Naive B cell (primary cell): ENCODE data around the gene RRP8. TPM values are rescaled to one million over a fixed set of nuclear protein-coding genes. Genes with fewer than 3 reads are reported as not detected.

ENCODE experiments used
- ATAC-seq, 2 donors: fragments of 150-1000 bp; cut with Tn5 transposase; 2 replicates each; pipeline ENCODE4 v1.10.0; 2021; ENCODE audit warnings: low read depth in 2 of 2, mild to moderate bottlenecking in 2 of 2, moderate library complexity in 2 of 2
- DNase-seq: peaks from one replicate; pipeline ENCODE4 v3.0.0; 2022
- H3K27ac Mint-ChIP-seq, 6 donors: one replicate each; pipeline ENCODE4 v1.8.0; 2020 to 2022; ENCODE audit warnings: mild to moderate bottlenecking in 6 of 6, mixed read lengths in 6 of 6, moderate library complexity in 5 of 6, inconsistent platforms in 2 of 6
- H3K27me3 Mint-ChIP-seq, 3 donors: one replicate each; pipeline ENCODE4 v1.8.0; 2021 to 2022; ENCODE audit warnings: mixed read lengths in 3 of 3, mild to moderate bottlenecking in 1 of 3
- H3K36me3 Mint-ChIP-seq, 2 donors: one replicate each; pipeline ENCODE4 v1.8.0; 2020 to 2022; ENCODE audit warnings: mixed read lengths in 2 of 2, inconsistent platforms in 1 of 2, mild to moderate bottlenecking in 1 of 2
- H3K4me1 Mint-ChIP-seq, 3 donors: one replicate each; pipeline ENCODE4 v1.8.0; 2020 to 2022; ENCODE audit warnings: mixed read lengths in 3 of 3, inconsistent platforms in 1 of 3, mild to moderate bottlenecking in 1 of 3, moderate library complexity in 1 of 3
- H3K4me3 Mint-ChIP-seq, 8 donors: one replicate each; pipeline ENCODE4 v1.8.0; 2020 to 2022; ENCODE audit warnings: mild to moderate bottlenecking in 8 of 8, mixed read lengths in 8 of 8, moderate library complexity in 8 of 8, inconsistent platforms in 2 of 8
- H3K9me3 Mint-ChIP-seq, 7 donors: one replicate each; pipeline ENCODE4 v1.8.0; 2020 to 2022; ENCODE audit warnings: mixed read lengths in 7 of 7, mild to moderate bottlenecking in 5 of 7, inconsistent platforms in 2 of 7, moderate library complexity in 1 of 7
- polyA plus RNA-seq, 6 donors: library from polyadenylated mRNA; unstranded; fragments of 300-500 nt; fragmentation: Illumina TruSeq; gene quantifications; one replicate each; pipeline ENCODE4 v1.2.3, GENCODE V29; 2021; ENCODE audit warnings: low read depth in 6 of 6

The RRP8 gene
- polyA plus RNA-seq, 6 donors from 2014 or later = 13.7 to 33.8 (median 18.6) TPM

- Mint-ChIP-seq H3K4me3 (peak overlapping the region in 4 of 8 donors; percentile 10 to 94 (median 62)), H3K36me3 (peaks cover 0 to 9% of the 10 kb centered on the region in 2 donors), H3K27ac (peak overlapping the region in 5 of 6 donors; percentile 37 to 89 (median 67)), H3K4me1 (peaks cover 0 to 48% (median 31%) of the 10 kb centered on the region in 3 donors), H3K27me3 (no peaks in the 10 kb centered on the region), H3K9me3 (no peaks in the 10 kb centered on the region)
- no peak for DNase-seq
- ATAC-seq = no peak
These were observed 6.1 kb upstream of the RRP8 start for GRCh38 chr11:6609502-6610015.

GRCh38 chr11:6608726-6609501 is 5.5 kb upstream of the RRP8 start:
- ATAC-seq (no peak), DNase-seq (no peak)
- H3K4me1 Mint-ChIP-seq = peaks cover 0 to 48% (median 31%) of the 10 kb centered on the region in 3 donors
- H3K4me3 Mint-ChIP-seq = no peak overlapping the region
- no peaks in the 10 kb centered on the region for H3K27me3 Mint-ChIP-seq
- H3K36me3 Mint-ChIP-seq = peaks cover 0 to 9% of the 10 kb centered on the region in 2 donors
- no peaks in the 10 kb centered on the region for H3K9me3 Mint-ChIP-seq
- peak overlapping the region in 2 of 6 donors; percentile 51 to 86 for H3K27ac Mint-ChIP-seq

- Mint-ChIP-seq H3K27ac (peak overlapping the region in 2 of 6 donors; percentile 61 to 82), H3K4me1 (peaks cover 0 to 48% (median 31%) of the 10 kb centered on the region in 3 donors), H3K4me3 (peak overlapping the region in 1 of 8 donors; percentile 73), H3K36me3 (peaks cover 0 to 9% of the 10 kb centered on the region in 2 donors), H3K27me3 (no peaks in the 10 kb centered on the region), H3K9me3 (no peaks in the 10 kb centered on the region)
- ATAC-seq (no peak), DNase-seq (no peak)
These were observed 4.6 kb upstream of the RRP8 start for GRCh38 chr11:6608011-6608410.

GRCh38 chr11:6607190-6607795 is 3.9 kb upstream of the RRP8 start:
- peaks cover 0 to 9% of the 10 kb centered on the region in 2 donors for H3K36me3 Mint-ChIP-seq
- H3K4me3 Mint-ChIP-seq = peak overlapping the region in 5 of 8 donors; percentile 21 to 49 (median 34)
- H3K9me3 Mint-ChIP-seq = no peaks in the 10 kb centered on the region
- H3K4me1 Mint-ChIP-seq = peaks cover 0 to 48% (median 31%) of the 10 kb centered on the region in 3 donors
- H3K27ac Mint-ChIP-seq = peak overlapping the region in 4 of 6 donors; percentile 68 to 86 (median 76)
- ATAC-seq (no peak), DNase-seq (no peak)
- H3K27me3 Mint-ChIP-seq = no peaks in the 10 kb centered on the region

- H3K27ac Mint-ChIP-seq = peak overlapping the region; percentile 53 to 96 (median 90)
- DNase-seq (no peak), ATAC-seq (no peak)
- H3K4me3 Mint-ChIP-seq = peak overlapping the region in 5 of 8 donors; percentile 30 to 81 (median 64)
- H3K27me3 Mint-ChIP-seq = no peaks in the 10 kb centered on the region
- H3K9me3 Mint-ChIP-seq = no peaks in the 10 kb centered on the region
- peaks cover 0 to 48% (median 31%) of the 10 kb centered on the region in 3 donors for H3K4me1 Mint-ChIP-seq
- H3K36me3 Mint-ChIP-seq = peaks cover 0 to 9% of the 10 kb centered on the region in 2 donors
These were observed 3.2 kb upstream of the RRP8 start for GRCh38 chr11:6606471-6607189.

- no peak overlapping the region for H3K4me3 Mint-ChIP-seq
- no peak for ATAC-seq
- no peaks in the 10 kb centered on the region for H3K27me3 Mint-ChIP-seq
- H3K36me3 Mint-ChIP-seq = peaks cover 0 to 9% of the 10 kb centered on the region in 2 donors
- no peak overlapping the region for H3K27ac Mint-ChIP-seq
- no peak for DNase-seq
- peaks cover 2 to 30% (median 23%) of the 10 kb centered on the region in 3 donors for H3K4me1 Mint-ChIP-seq
- H3K9me3 Mint-ChIP-seq = no peaks in the 10 kb centered on the region
These were observed 1.4 kb upstream of the RRP8 start for GRCh38 chr11:6604790-6605189.

GRCh38 chr11:6604081-6604626 is 738 bp upstream of the RRP8 start:
- H3K36me3 Mint-ChIP-seq = peaks cover 5 to 8% of the 10 kb centered on the region in 2 donors
- H3K4me1 Mint-ChIP-seq = peaks cover 7 to 23% (median 23%) of the 10 kb centered on the region in 3 donors
- peak; percentile 46 for DNase-seq
- no peaks in the 10 kb centered on the region for H3K9me3 Mint-ChIP-seq
- no peak overlapping the region for H3K4me3 Mint-ChIP-seq
- H3K27me3 Mint-ChIP-seq = no peaks in the 10 kb centered on the region
- ATAC-seq = peak; percentile 70 to 73
- no peak overlapping the region for H3K27ac Mint-ChIP-seq

GRCh38 chr11:6602096-6602940 is 1.1 kb downstream of the RRP8 start:
- DNase-seq (no peak), ATAC-seq (no peak)
- Mint-ChIP-seq H3K36me3 (peaks cover 13 to 20% of the 10 kb centered on the region in 2 donors), H3K27me3 (no peaks in the 10 kb centered on the region), H3K4me3 (peak overlapping the region in 1 of 8 donors; percentile 11), H3K9me3 (no peaks in the 10 kb centered on the region), H3K4me1 (peaks cover 12 to 30% (median 20%) of the 10 kb centered on the region in 3 donors), H3K27ac (peak overlapping the region in 3 of 6 donors; percentile 49 to 92 (median 91))

GRCh38 chr11:6601041-6601461 is 2.4 kb downstream of the RRP8 start:
- DNase-seq (no peak), ATAC-seq (no peak)
- no peak overlapping the region for H3K27ac Mint-ChIP-seq
- H3K27me3 Mint-ChIP-seq = no peaks in the 10 kb centered on the region
- H3K4me1 Mint-ChIP-seq = peaks cover 12 to 24% (median 17%) of the 10 kb centered on the region in 3 donors
- H3K4me3 Mint-ChIP-seq = peak overlapping the region in 1 of 8 donors; percentile 13
- H3K36me3 Mint-ChIP-seq = peaks cover 18 to 24% of the 10 kb centered on the region in 2 donors
- no peaks in the 10 kb centered on the region for H3K9me3 Mint-ChIP-seq

GRCh38 chr11:6599881-6600390 is 3.5 kb downstream of the RRP8 start:
- DNase-seq (no peak), ATAC-seq (no peak)
- Mint-ChIP-seq H3K36me3 (peaks cover 24 to 28% of the 10 kb centered on the region in 2 donors), H3K9me3 (no peaks in the 10 kb centered on the region), H3K4me1 (peaks cover 12 to 24% (median 16%) of the 10 kb centered on the region in 3 donors), H3K4me3 (no peak overlapping the region), H3K27me3 (no peaks in the 10 kb centered on the region), H3K27ac (peak overlapping the region in 2 of 6 donors; percentile 10 to 48)

GRCh38 chr11:6599449-6599848 is 4.0 kb downstream of the RRP8 start:
- H3K27me3 Mint-ChIP-seq = no peaks in the 10 kb centered on the region
- DNase-seq (no peak), ATAC-seq (no peak)
- H3K27ac Mint-ChIP-seq = peak overlapping the region in 3 of 6 donors; percentile 10 to 70 (median 48)
- H3K4me1 Mint-ChIP-seq = peaks cover 12 to 26% (median 17%) of the 10 kb centered on the region in 3 donors
- H3K9me3 Mint-ChIP-seq = no peaks in the 10 kb centered on the region
- H3K36me3 Mint-ChIP-seq = peaks cover 24 to 29% of the 10 kb centered on the region in 2 donors
- peak overlapping the region in 2 of 8 donors; percentile 19 to 42 for H3K4me3 Mint-ChIP-seq

- peaks cover 17 to 30% (median 21%) of the 10 kb centered on the region in 3 donors for H3K4me1 Mint-ChIP-seq
These were observed 4.9 kb downstream of the RRP8 start for GRCh38 chr11:6598555-6598954.

More at GRCh38 chr11:6598555-6598954, 4.9 kb downstream of the RRP8 start:
- H3K27ac Mint-ChIP-seq = peak overlapping the region in 4 of 6 donors; percentile 11 to 36 (median 26)
- H3K9me3 Mint-ChIP-seq = no peaks in the 10 kb centered on the region
- H3K36me3 Mint-ChIP-seq = peaks cover 31 to 35% of the 10 kb centered on the region in 2 donors
- ATAC-seq (no peak), DNase-seq (no peak)
- H3K4me3 Mint-ChIP-seq = peak overlapping the region in 1 of 8 donors; percentile 42
- H3K27me3 Mint-ChIP-seq = no peaks in the 10 kb centered on the region
